GM19193 (cell line): ENCODE data around the gene CALB2.

ENCODE experiments used
- POLR2A ChIP-seq: IDR thresholded peaks from 4 replicates; pipeline ENCODE4 v1.6.1; 2011; ENCODE audit not compliant: insufficient read depth, insufficient read length; ENCODE audit errors: extremely low read depth

CALB2 gene

GRCh38 chr16:71425746-71426068 lies 67.2 kb downstream of the CALB2 start:
- TF ChIP-seq POLR2A: no peak

- TF ChIP-seq POLR2A: no peak
These were observed 67.8 kb downstream of the CALB2 start for GRCh38 chr16:71426069-71426879.

GRCh38 chr16:71426880-71427615 lies 68.5 kb downstream of the CALB2 start:
- TF ChIP-seq POLR2A: no peak

GRCh38 chr16:71428385-71428784 lies 69.9 kb downstream of the CALB2 start:
- TF ChIP-seq POLR2A: no peak

- TF ChIP-seq POLR2A: no peak
These were observed 70.4 kb downstream of the CALB2 start for GRCh38 chr16:71428883-71429282.

GRCh38 chr16:71429581-71429980 lies 71.1 kb downstream of the CALB2 start:
- no peak for TF ChIP-seq POLR2A

- TF ChIP-seq POLR2A: no peak
These were observed 72.2 kb downstream of the CALB2 start for GRCh38 chr16:71430744-71431143.

- TF ChIP-seq POLR2A: no peak
These were observed 72.7 kb downstream of the CALB2 start for GRCh38 chr16:71431176-71431575.

- TF ChIP-seq POLR2A: no peak
These were observed 73.5 kb downstream of the CALB2 start for GRCh38 chr16:71431991-71432390.

GRCh38 chr16:71432906-71433305 lies 74.4 kb downstream of the CALB2 start:
- no peak for TF ChIP-seq POLR2A

- no peak for TF ChIP-seq POLR2A
These were observed 78.0 kb downstream of the CALB2 start for GRCh38 chr16:71436473-71436872.

GRCh38 chr16:71439523-71439922 lies 81.0 kb downstream of the CALB2 start:
- TF ChIP-seq POLR2A: no peak
